Iris pigment epithelial cell (primary cell): Measurements from ENCODE around the gene PNN.
"Not testable (repeated sequence)": the region's sequence is repeated elsewhere in the genome, so short reads cannot be mapped to it uniquely, and the experiment has no call there.

Experiments
- DNase-seq: peaks from one replicate; pipeline ENCODE4 v3.0.0-alpha.2; 2011; ENCODE audit warnings: low read depth

Gene PNN

GRCh38 chr14:39181026-39181692 is 6.1 kb downstream of the PNN start:
- no peak for DNase-seq

GRCh38 chr14:39181693-39182047 is 6.6 kb downstream of the PNN start:
- DNase-seq: no peak

GRCh38 chr14:39182770-39183684 is 8.0 kb downstream of the PNN start:
- DNase-seq: no peak

- DNase-seq: not testable (repeated sequence)
Observed at GRCh38 chr14:39183685-39184003, 8.6 kb downstream of the PNN start.

- no peak for DNase-seq
Observed at GRCh38 chr14:39184628-39185255, 9.7 kb downstream of the PNN start.

- DNase-seq: no peak
Observed at GRCh38 chr14:39185256-39186049, 10.4 kb downstream of the PNN start.

GRCh38 chr14:39186941-39187525 is 12.0 kb downstream of the PNN start:
- DNase-seq: no peak

GRCh38 chr14:39203659-39204606 is 28.9 kb downstream of the PNN start:
- DNase-seq: no peak

- DNase-seq: not testable (repeated sequence)
Observed at GRCh38 chr14:39207430-39207829, 32.4 kb downstream of the PNN start.

- no peak for DNase-seq
Observed at GRCh38 chr14:39211109-39211741, 36.2 kb downstream of the PNN start.

- DNase-seq: no peak
Observed at GRCh38 chr14:39212034-39212433, 37.0 kb downstream of the PNN start.

GRCh38 chr14:39212693-39213092 is 37.6 kb downstream of the PNN start:
- no peak for DNase-seq

GRCh38 chr14:39217214-39217879 is 42.3 kb downstream of the PNN start:
- DNase-seq: peak; percentile 23

GRCh38 chr14:39218171-39218769 is 43.2 kb downstream of the PNN start:
- peak; percentile 45 for DNase-seq

GRCh38 chr14:39219075-39219499 is 44.0 kb downstream of the PNN start:
- DNase-seq: peak; percentile 83

GRCh38 chr14:39220473-39220872 is 45.4 kb downstream of the PNN start:
- DNase-seq: not testable (repeated sequence)

- DNase-seq: no peak
Observed at GRCh38 chr14:39228044-39228443, 53.0 kb downstream of the PNN start.

- DNase-seq: no peak
Observed at GRCh38 chr14:39228509-39229221, 53.6 kb downstream of the PNN start.

- DNase-seq: no peak
Observed at GRCh38 chr14:39229222-39229543, 54.1 kb downstream of the PNN start.
